Breast epithelium (tissue), 4 donors: ENCODE measurements around the gene CYTH2. TPM values are rescaled to one million over a fixed set of nuclear protein-coding genes. Genes with fewer than 3 reads are reported as not detected.
"Not testable (repeated sequence)": the region's sequence is repeated elsewhere in the genome, so short reads cannot be mapped to it uniquely, and the experiment has no call there.

ENCODE experiments used
- DNase-seq, 2 donors: peaks; one replicate each; pipeline ENCODE4 v3.0.0-alpha.2; 2019; ENCODE audit warnings: low spot score in 2 of 2
- H3K27ac ChIP-seq, 2 donors: fragments of 200-600 bp; sonication (generic) in 1 of 2; one replicate each; pipeline ENCODE4 v1.5.1; 2016 to 2019; ENCODE audit warnings: mild to moderate bottlenecking in 1 of 2
- H3K27me3 ChIP-seq, 2 donors: fragments of 200-600 bp; sonication (generic) in 1 of 2; one replicate each; pipeline versions ENCODE4 v1.5.1 to v1.6.0; 2017 to 2019; ENCODE audit warnings: control low read depth in 1 of 2, mild to moderate bottlenecking in 1 of 2
- H3K36me3 ChIP-seq: fragments of 200-600 bp; one replicate; pipeline ENCODE4 v1.5.1; 2019
- H3K4me1 ChIP-seq, 2 donors: fragments of 200-600 bp; sonication (generic); one replicate each; pipeline ENCODE4 v1.5.1; 2016 to 2019; ENCODE audit warnings: control low read depth in 1 of 2
- H3K4me3 ChIP-seq, 3 donors: fragments of 200-600 bp; sonication (generic); 1 replicate in 2 of 3; 2 replicates in 1 of 3; pipeline ENCODE4 v1.5.1; 2016 to 2019; ENCODE audit warnings: mild to moderate bottlenecking in 3 of 3, moderate library complexity in 2 of 3
- H3K9me3 ChIP-seq, 2 donors: fragments of 200-600 bp; sonication (generic) in 1 of 2; one replicate each; pipeline ENCODE4 v1.5.1; 2016 to 2019; ENCODE audit warnings: control low read depth in 1 of 2
- POLR2A ChIP-seq: fragments of 450-650 bp; IDR thresholded peaks from one replicate; pipeline ENCODE4 v1.6.1; 2016; ENCODE audit warnings: antibody characterized with exemption, mild to moderate bottlenecking, moderate library complexity
- POLR2AphosphoS5 ChIP-seq, 3 donors: sonication (generic); formaldehyde crosslinking; IDR thresholded peaks; one replicate each; pipeline ENCODE4 v1.6.1; 2017; ENCODE audit warnings: antibody characterized with exemption in 3 of 3
- intact Hi-C: fragments of 100-400 bp; cut with DNase I; formaldehyde crosslinking; loops from one replicate; pipeline ENCODE4 v1.15.1; 2023; ENCODE audit warnings: low total_unique reads
- total RNA-seq, 3 donors: library from RNA; depleted of rRNA; stranded (reverse); fragments of >200 nt; gene quantifications; one replicate each; pipeline ENCODE4 v1.1.0, GENCODE V29; 2016
- TF ChIP-seq, protein P1 (sequence below), 3 donors: fragments of 450-650 bp; IDR thresholded peaks; one replicate each; pipeline ENCODE4 v1.5.1; 2016 to 2017; ENCODE audit warnings: antibody characterized with exemption in 3 of 3, mild to moderate bottlenecking in 3 of 3, moderate library complexity in 3 of 3

The CYTH2 gene
- total RNA-seq, 3 donors from 2014 or later: 42.2 to 74.7 (median 70.4) TPM

DNA sequence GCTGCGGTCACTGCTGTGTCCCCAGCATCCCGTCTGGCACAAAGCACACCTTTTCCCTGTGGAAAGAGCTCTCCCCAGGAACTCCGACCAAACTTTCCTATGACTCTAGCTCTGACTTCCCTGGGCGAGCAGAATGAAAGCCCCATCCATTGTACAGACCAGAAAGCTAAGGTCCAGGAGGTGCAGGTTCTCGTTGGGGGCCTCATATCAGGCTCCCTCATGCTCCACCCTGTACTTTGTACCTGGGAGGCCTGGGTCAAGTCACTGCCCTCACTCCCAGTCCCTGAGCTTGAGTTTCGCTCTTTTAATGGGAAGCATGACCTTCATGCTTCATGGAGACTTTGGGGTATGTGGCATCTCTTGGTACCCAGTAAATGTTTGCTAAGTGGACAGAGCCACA is 18.4 kb downstream of the CYTH2 start:
- H3K27me3 ChIP-seq: no peaks in the 10 kb centered on the region
- no peaks in the 10 kb centered on the region for H3K9me3 ChIP-seq
- intact Hi-C loops: no loop called here
- peaks cover 3 to 5% of the 10 kb centered on the region in 2 donors for H3K4me1 ChIP-seq
- no peaks in the 10 kb centered on the region for H3K36me3 ChIP-seq
- TF ChIP-seq, protein P1, sequence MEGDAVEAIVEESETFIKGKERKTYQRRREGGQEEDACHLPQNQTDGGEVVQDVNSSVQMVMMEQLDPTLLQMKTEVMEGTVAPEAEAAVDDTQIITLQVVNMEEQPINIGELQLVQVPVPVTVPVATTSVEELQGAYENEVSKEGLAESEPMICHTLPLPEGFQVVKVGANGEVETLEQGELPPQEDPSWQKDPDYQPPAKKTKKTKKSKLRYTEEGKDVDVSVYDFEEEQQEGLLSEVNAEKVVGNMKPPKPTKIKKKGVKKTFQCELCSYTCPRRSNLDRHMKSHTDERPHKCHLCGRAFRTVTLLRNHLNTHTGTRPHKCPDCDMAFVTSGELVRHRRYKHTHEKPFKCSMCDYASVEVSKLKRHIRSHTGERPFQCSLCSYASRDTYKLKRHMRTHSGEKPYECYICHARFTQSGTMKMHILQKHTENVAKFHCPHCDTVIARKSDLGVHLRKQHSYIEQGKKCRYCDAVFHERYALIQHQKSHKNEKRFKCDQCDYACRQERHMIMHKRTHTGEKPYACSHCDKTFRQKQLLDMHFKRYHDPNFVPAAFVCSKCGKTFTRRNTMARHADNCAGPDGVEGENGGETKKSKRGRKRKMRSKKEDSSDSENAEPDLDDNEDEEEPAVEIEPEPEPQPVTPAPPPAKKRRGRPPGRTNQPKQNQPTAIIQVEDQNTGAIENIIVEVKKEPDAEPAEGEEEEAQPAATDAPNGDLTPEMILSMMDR (IDR thresholded peaks at IDR 0.05): no peak
- TF ChIP-seq POLR2AphosphoS5 (IDR thresholded peaks at IDR 0.05) (no peak), POLR2A (no peak)
- no peak for DNase-seq
- peak overlapping the region; percentile 90 to 95 for H3K27ac ChIP-seq
- peak overlapping the region in 1 of 3 donors; percentile 20 for H3K4me3 ChIP-seq

DNA sequence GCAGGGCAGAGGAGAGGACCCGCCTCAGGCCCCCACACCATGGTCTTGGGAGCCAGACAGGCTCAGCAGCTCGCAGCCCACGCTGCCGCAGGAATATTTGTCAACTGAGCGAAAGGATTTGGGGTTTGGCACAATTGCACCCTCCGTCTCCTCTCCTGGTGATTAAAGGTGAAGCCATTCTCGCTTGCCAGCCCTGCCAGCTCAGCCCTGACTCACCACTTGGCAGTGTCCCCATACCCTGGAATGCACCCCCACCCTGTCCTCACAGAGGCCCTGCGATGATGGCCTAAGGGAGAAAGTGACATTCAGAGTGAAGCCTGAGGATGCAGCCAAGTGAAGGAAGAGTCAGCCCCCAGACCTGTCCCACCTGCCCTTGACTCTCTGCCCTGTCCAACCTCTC is 18.8 kb downstream of the CYTH2 start:
- H3K9me3 ChIP-seq: no peaks in the 10 kb centered on the region
- H3K36me3 ChIP-seq: no peaks in the 10 kb centered on the region
- no peaks in the 10 kb centered on the region for H3K27me3 ChIP-seq
- DNase-seq: peak; percentile 94 to 95
- peak overlapping the region; percentile 90 to 95 for H3K27ac ChIP-seq
- TF ChIP-seq POLR2AphosphoS5 (IDR thresholded peaks at IDR 0.05) (peak; percentile 18 to 82 (median 36)), POLR2A (no peak)
- TF ChIP-seq, protein P1 (IDR thresholded peaks at IDR 0.05): no peak
- H3K4me1 ChIP-seq: peaks cover 3 to 5% of the 10 kb centered on the region in 2 donors
- intact Hi-C loops: no loop called here
- no peak overlapping the region for H3K4me3 ChIP-seq

DNA sequence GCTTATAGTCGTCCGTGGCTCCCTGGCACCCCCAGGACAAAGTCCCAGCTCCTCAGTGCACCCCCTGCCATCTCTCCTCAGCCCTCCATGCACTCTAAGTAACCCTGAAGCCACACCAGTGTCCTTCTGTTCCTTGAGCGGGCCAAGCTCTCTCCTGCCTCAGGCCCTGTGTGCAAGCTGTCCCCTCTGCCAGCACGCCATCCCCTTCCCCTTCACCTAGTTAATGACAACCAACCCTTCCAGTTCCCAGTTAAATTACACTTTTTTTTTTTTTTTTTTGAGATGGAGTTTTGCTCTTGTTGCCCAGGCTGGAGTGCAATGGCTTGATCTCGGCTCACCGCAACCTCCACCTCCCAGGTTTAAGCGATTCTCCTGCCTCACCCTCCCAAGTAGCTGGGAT is 19.3 kb downstream of the CYTH2 start:
- H3K36me3 ChIP-seq, DNase-seq, H3K4me3 ChIP-seq, H3K9me3 ChIP-seq, H3K27me3 ChIP-seq, H3K4me1 ChIP-seq, intact Hi-C loops: not testable (repeated sequence)
- H3K27ac ChIP-seq: peak overlapping the region; percentile 90 to 95

DNA sequence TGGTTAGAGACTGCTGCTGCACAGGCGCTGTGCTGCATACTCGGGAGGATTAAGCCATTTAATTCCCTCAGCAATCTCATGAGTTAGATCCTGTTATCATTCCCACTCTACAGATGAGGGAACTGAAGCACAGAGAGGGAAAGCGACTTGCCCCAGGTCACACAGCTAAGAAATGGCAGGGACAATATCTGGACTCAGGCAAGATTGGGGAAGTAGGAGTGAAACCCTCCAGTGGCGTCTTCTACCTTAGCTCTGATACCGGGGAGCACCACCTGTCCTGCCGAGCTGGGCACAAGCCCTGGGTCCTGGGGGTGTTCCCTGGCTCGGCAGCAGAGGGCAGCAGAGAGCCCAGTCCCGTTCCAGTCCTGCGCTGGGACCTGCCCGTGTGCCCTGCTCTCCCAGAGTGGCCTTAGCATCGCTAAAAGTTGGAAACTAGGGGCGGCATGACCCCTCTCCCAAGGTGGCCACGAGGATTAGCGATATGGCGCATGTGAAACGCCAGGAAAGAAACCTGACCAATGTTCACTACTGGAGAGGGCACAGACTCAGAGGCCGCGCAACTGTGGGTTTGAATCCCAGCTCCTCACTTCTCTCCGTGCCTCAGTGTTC is 20.5 kb downstream of the CYTH2 start:
- TF ChIP-seq, protein P1 (IDR thresholded peaks at IDR 0.05): peak; percentile 41 to 92 (median 91)
- no peak for TF ChIP-seq POLR2AphosphoS5 (IDR thresholded peaks at IDR 0.05)
- Histone ChIP-seq H3K4me3 (no peak overlapping the region), H3K9me3 (no peaks in the 10 kb centered on the region), H3K27ac (peak overlapping the region in 1 of 2 donors; percentile 50), H3K4me1 (peaks cover 3 to 5% of the 10 kb centered on the region in 2 donors), H3K27me3 (no peaks in the 10 kb centered on the region), H3K36me3 (no peaks in the 10 kb centered on the region)
- DNase-seq: peak in 1 of 2 donors; percentile 72
- intact Hi-C loops: loop anchor here (5.0 kb wide), 1 partner anchor 97 kb away; the partner anchor contains the start of genes GRIN2D and KDELR1

DNA sequence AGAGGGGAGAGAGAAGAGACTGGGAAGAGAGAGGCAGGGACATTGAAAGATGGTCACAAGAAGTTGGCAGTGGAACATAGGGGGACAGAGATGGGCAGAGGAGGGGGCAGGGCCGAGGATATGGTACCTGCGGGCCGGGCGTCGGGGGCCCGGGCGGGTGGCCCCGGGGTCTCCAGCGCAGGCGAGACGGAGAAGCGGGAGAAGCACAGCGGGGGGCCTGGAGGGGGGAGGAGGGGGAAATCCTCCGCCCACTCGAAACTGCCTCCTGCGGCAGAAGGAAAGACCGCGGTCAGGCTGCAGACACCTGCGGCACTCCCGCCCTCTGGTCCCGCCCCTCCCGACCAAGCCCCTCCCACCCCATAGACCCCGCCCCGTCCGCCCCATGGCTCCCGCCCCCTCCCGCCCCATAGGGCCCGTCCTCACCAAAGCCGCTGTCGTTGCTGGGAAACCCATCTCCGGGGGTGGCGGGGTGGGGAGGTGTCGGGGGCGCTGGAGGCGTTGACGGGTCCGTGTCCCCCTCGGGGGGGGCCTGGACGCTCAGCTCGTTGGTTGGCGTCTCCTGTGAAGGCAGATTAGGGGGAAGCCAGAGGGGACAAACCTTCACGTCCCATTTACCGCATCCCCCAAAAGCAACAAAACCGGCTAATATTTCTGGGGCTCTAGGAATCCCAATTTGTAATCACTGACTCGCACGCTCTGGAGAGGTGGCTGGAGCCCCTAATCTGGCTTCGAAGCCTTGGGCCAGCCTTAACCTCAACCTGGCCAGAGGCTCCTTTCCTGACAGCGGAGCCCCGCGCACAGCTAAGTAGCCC is 22.0 kb downstream of the CYTH2 start:
- TF ChIP-seq POLR2A (no peak), POLR2AphosphoS5 (IDR thresholded peaks at IDR 0.05) (no peak)
- TF ChIP-seq, protein P1 (IDR thresholded peaks at IDR 0.05): no peak
- Histone ChIP-seq H3K9me3 (no peaks in the 10 kb centered on the region), H3K36me3 (no peaks in the 10 kb centered on the region), H3K4me1 (peaks cover 3 to 5% of the 10 kb centered on the region in 2 donors), H3K27me3 (no peaks in the 10 kb centered on the region), H3K27ac (peak overlapping the region; percentile 56 to 82), H3K4me3 (peak overlapping the region in 2 of 3 donors; percentile 25 to 48)
- intact Hi-C loops: loop anchor here (5.0 kb wide), 1 partner anchor 99 kb away; the partner anchor contains the start of genes GRIN2D and KDELR1
- DNase-seq: peak in 1 of 2 donors; percentile 50
